ENCODE data around the gene BRIP1. TPM values are rescaled to one million over a fixed set of nuclear protein-coding genes. Genes with fewer than 3 reads are reported as not detected.

The BRIP1 gene
- total and polyA plus RNA-seq, 2 donors (not counting 3 experiments of a cell fraction or from before 2014, with no cell fraction given) = 1.8 to 12.1 TPM

DNA sequence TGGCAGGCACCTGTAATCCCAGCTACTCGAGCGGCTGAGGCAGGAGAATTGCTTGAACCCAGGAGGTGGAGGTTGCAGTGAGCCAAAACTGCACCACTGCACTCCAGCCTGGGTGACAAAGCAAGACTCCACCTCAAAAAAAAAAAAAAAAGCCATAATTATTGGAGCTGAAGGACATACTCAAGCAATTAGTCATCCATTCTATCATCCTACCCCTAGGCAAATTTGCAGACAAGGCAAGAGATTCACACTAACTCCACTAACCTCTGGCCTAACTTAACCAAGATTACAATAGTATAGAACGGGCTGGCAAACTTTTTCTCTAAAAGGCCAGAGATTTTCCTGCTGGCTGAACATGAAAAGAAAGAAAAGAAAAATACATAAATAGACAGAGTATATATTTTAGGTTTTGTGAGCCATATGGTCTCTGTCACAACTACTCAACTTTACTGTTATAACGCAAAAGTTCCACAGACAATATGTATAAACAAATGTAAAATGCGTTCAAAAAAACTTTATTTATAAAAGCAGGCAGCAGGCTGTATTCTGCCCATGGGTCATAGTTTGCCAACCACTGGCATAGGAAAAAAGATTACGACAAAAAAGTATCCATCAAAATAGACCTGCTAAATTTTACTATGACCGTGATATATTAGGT, 29.7 kb downstream of the BRIP1 start:
- H3K4me2 ChIP-seq (ENCODE audit: insufficient read depth, low read length) = no peak overlapping the region
- no peak for FAIRE-seq
- CTCF ChIA-PET = interaction anchor here (1.0 to 2.5 kb wide), 8 partner anchors 11 to 422 kb away, joined by 3 to 28 read pairs (median 4); no protein-coding TSS in a partner anchor

More for the DNA sequence above, 29.7 kb downstream of the BRIP1 start:
- H3K4me3 ChIP-seq (replicated peaks in 1 of 3; ENCODE audit: insufficient read depth in 1 of 3, low read depth in 1 of 3, low read length in 3 of 3) = no peak overlapping the region
- no TSS peak for BruUV-seq (replicated peaks)
- H4K20me1 ChIP-seq (replicated peaks; ENCODE audit: control insufficient read depth, extremely low read depth, insufficient read depth, low read length) = no peaks in the 10 kb centered on the region
- no peaks in the 10 kb centered on the region for H3K9me3 ChIP-seq (replicated peaks; ENCODE audit: control insufficient read depth, insufficient read depth, low read length)
- TF ChIP-seq JUN (IDR thresholded peaks at IDR 0.05; ENCODE audit: borderline replicate concordance, insufficient read depth, insufficient read length, low read depth) (peak; percentile 2), POLR2AphosphoS5 (IDR thresholded peaks at IDR 0.05; ENCODE audit: insufficient read depth, low read depth, low read length) (no peak), FOS (IDR thresholded peaks at IDR 0.05; ENCODE audit: borderline replicate concordance, insufficient read depth, low read length) (peak; percentile 34), MYC (IDR thresholded peaks at IDR 0.05; ENCODE audit: low read depth, low read length) (no peak), GATA2 (IDR thresholded peaks at IDR 0.05; ENCODE audit: insufficient read depth, insufficient read length, low read depth, low read length) (no peak), POLR2A (IDR thresholded peaks at IDR 0.05; ENCODE audit: low read depth, low read length) (no peak), EZH2 (IDR thresholded peaks at IDR 0.05; ENCODE audit: borderline replicate concordance, low read depth, low read length, severe bottlenecking) (no peak)
- TF ChIP-seq, protein P1, sequence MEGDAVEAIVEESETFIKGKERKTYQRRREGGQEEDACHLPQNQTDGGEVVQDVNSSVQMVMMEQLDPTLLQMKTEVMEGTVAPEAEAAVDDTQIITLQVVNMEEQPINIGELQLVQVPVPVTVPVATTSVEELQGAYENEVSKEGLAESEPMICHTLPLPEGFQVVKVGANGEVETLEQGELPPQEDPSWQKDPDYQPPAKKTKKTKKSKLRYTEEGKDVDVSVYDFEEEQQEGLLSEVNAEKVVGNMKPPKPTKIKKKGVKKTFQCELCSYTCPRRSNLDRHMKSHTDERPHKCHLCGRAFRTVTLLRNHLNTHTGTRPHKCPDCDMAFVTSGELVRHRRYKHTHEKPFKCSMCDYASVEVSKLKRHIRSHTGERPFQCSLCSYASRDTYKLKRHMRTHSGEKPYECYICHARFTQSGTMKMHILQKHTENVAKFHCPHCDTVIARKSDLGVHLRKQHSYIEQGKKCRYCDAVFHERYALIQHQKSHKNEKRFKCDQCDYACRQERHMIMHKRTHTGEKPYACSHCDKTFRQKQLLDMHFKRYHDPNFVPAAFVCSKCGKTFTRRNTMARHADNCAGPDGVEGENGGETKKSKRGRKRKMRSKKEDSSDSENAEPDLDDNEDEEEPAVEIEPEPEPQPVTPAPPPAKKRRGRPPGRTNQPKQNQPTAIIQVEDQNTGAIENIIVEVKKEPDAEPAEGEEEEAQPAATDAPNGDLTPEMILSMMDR (IDR thresholded peaks at IDR 0.05; ENCODE audit: extremely low read depth in 1 of 2, insufficient read depth in 1 of 2, low read depth in 1 of 2, low read length in 2 of 2) = no peak
- TF ChIP-seq, protein P2, sequence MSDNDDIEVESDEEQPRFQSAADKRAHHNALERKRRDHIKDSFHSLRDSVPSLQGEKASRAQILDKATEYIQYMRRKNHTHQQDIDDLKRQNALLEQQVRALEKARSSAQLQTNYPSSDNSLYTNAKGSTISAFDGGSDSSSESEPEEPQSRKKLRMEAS (IDR thresholded peaks at IDR 0.05; ENCODE audit: insufficient read depth, insufficient read length) = no peak
- POLR2A ChIA-PET = no interaction called here
- no peaks in the 10 kb centered on the region for H3K36me3 ChIP-seq (ENCODE audit: control insufficient read depth in 2 of 2, extremely low read depth in 1 of 2, insufficient read depth in 2 of 2, low read length in 2 of 2)
- no peaks in the 10 kb centered on the region for H3K9me1 ChIP-seq (replicated peaks; ENCODE audit: control insufficient read depth, extremely low read depth, insufficient read depth, low read length)
- H3K79me2 ChIP-seq (ENCODE audit: control insufficient read depth, insufficient read depth, low read length) = no peaks in the 10 kb centered on the region
- no peak overlapping the region for H3K9ac ChIP-seq (replicated peaks; ENCODE audit: extremely low read depth, insufficient read depth, low read length)
- H3K27ac ChIP-seq (ENCODE audit: insufficient read depth, low read depth, low read length) = no peak overlapping the region
- dilution Hi-C loops (cut with MboI; ENCODE audit: extremely low pct_ligation_motif_present, low sequenced_read_pairs) (no loop called here), intact Hi-C loops (cut with micrococcal nuclease) (loop anchor here (1.0 to 5.0 kb wide), 2 partner anchors 344 to 421 kb away; no protein-coding TSS in a partner anchor)
- no peaks in the 10 kb centered on the region for H3K27me3 ChIP-seq (ENCODE audit: control insufficient read depth in 2 of 2, insufficient read depth in 2 of 2, low read length in 2 of 2)
- H2AFZ ChIP-seq (ENCODE audit: low read depth, low read length) = no peak overlapping the region
- peak; percentile 18 for DNase-seq (ENCODE audit: low read depth, low spot score)
- peaks cover 4% of the 10 kb centered on the region for H3K4me1 ChIP-seq (ENCODE audit: control insufficient read depth, extremely low read depth, insufficient read depth, low read length)
